ENCODE results near the gene TSPAN9. TPM values are rescaled to one million over a fixed set of nuclear protein-coding genes. Genes with fewer than 3 reads are reported as not detected.

Gene TSPAN9
- polyA plus RNA-seq, 3 donors: 0.15 to 0.34 (median 0.25) TPM

DNA sequence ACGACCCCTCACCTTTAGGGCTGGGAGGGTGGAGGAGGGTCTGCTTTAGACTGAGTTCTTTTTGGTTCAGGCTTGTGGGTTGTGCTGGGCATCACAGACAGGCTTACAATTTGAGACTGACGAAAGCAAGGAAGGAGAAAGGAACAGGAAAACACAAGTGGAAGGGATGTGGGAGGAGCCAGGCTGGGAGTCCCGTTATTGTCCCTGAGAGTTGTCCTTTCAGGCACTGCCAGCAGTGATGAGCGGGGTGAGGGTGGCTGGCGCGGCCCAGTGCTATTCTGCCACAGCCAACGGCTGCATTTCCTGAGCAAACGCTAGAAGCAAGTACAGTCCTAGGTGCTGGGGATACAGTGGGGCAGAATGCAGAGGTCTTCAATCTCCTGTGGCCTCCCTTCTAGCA, 29.2 kb upstream of the TSPAN9 start:
- Histone ChIP-seq H3K36me3 (replicated peaks in 1 of 2; ENCODE audit: control insufficient read depth in 1 of 2, insufficient read depth in 2 of 2, low read length in 2 of 2) (no peaks in the 10 kb centered on the region), H3K27me3 (ENCODE audit: control insufficient read depth in 2 of 2, insufficient read depth in 2 of 2, low read length in 2 of 2) (no peaks in the 10 kb centered on the region), H4K20me1 (ENCODE audit: insufficient read depth, low read length) (no peaks in the 10 kb centered on the region), H3K9ac (ENCODE audit: insufficient read depth, low read length, poor library complexity, severe bottlenecking) (no peak overlapping the region), H3K9me3 (replicated peaks in 1 of 2; ENCODE audit: control insufficient read depth in 1 of 2, insufficient read depth in 1 of 2, low read length in 2 of 2) (no peaks in the 10 kb centered on the region), H2AFZ (ENCODE audit: insufficient read depth, low read depth, low read length, poor library complexity, severe bottlenecking) (no peak overlapping the region), H3K27ac (ENCODE audit: low read depth in 1 of 2, low read length in 2 of 2) (no peak overlapping the region), H3K79me2 (ENCODE audit: insufficient read depth, low read length) (no peaks in the 10 kb centered on the region), H3K4me2 (replicated peaks; ENCODE audit: extremely low read depth, low read length, poor library complexity, severe bottlenecking) (no peak overlapping the region), H3K4me1 (ENCODE audit: control insufficient read depth in 1 of 2, insufficient read depth in 2 of 2, low read length in 2 of 2) (no peaks in the 10 kb centered on the region), H3K4me3 (replicated peaks in 1 of 3; ENCODE audit: low read depth in 2 of 3, low read length in 3 of 3) (no peak overlapping the region)
- peaks cover 9% of the 10 kb centered on the region for H3K4me1 Mint-ChIP-seq
- 61% methylated on average over 7 of the region's 8 CpGs for WGBS (ENCODE audit: insufficient coverage)
- no peak overlapping the region for H3K4me3 Mint-ChIP-seq
- no peak overlapping the region for H3K27ac Mint-ChIP-seq
- TF ChIP-seq, protein P1, sequence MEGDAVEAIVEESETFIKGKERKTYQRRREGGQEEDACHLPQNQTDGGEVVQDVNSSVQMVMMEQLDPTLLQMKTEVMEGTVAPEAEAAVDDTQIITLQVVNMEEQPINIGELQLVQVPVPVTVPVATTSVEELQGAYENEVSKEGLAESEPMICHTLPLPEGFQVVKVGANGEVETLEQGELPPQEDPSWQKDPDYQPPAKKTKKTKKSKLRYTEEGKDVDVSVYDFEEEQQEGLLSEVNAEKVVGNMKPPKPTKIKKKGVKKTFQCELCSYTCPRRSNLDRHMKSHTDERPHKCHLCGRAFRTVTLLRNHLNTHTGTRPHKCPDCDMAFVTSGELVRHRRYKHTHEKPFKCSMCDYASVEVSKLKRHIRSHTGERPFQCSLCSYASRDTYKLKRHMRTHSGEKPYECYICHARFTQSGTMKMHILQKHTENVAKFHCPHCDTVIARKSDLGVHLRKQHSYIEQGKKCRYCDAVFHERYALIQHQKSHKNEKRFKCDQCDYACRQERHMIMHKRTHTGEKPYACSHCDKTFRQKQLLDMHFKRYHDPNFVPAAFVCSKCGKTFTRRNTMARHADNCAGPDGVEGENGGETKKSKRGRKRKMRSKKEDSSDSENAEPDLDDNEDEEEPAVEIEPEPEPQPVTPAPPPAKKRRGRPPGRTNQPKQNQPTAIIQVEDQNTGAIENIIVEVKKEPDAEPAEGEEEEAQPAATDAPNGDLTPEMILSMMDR (IDR thresholded peaks at IDR 0.05): no peak
- intact Hi-C loops (cut with micrococcal nuclease): loop anchor here in 1 of 2 donors (10.0 kb wide), 1 partner anchor 193 kb away; the partner anchor contains the start of gene TEX52
- no peak for DNase-seq
- peaks cover 21 to 22% (median 22%) of the 10 kb centered on the region in 3 donors for H3K27me3 Mint-ChIP-seq (ENCODE audit: low read depth in 3 of 3)
- H3K36me3 Mint-ChIP-seq: no peaks in the 10 kb centered on the region
- H3K9me3 Mint-ChIP-seq: peaks cover 0 to 5% (median 0%) of the 10 kb centered on the region in 7 donors

DNA sequence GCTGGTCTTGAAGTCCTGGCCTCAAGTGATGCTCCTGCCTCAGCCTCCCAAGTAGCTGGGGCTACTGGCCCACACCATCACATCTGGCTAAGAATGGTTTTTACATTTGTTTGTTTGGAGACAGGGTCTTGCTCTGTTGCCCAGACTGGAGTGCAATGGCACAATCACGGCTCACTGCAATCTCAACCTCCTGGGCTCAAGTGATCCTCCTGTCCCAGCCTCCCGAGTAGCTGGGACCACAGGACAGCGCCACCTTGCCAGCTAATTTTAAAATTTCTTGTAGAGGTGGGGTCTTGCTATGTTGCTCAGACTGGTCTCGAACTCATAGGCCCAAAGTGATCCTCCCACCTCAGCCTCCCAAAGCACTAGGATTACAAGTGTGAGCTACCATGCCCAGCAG, 28.6 kb upstream of the TSPAN9 start:
- Histone ChIP-seq H3K27ac (ENCODE audit: low read depth in 1 of 2, low read length in 2 of 2) (no peak overlapping the region), H3K9ac (ENCODE audit: insufficient read depth, low read length, poor library complexity, severe bottlenecking) (no peak overlapping the region), H3K36me3 (replicated peaks in 1 of 2; ENCODE audit: control insufficient read depth in 1 of 2, insufficient read depth in 2 of 2, low read length in 2 of 2) (no peaks in the 10 kb centered on the region), H3K4me2 (replicated peaks; ENCODE audit: extremely low read depth, low read length, poor library complexity, severe bottlenecking) (no peak overlapping the region), H2AFZ (ENCODE audit: insufficient read depth, low read depth, low read length, poor library complexity, severe bottlenecking) (no peak overlapping the region), H3K27me3 (ENCODE audit: control insufficient read depth in 2 of 2, insufficient read depth in 2 of 2, low read length in 2 of 2) (no peaks in the 10 kb centered on the region), H3K79me2 (ENCODE audit: insufficient read depth, low read length) (no peaks in the 10 kb centered on the region), H3K4me3 (replicated peaks in 1 of 3; ENCODE audit: low read depth in 2 of 3, low read length in 3 of 3) (no peak overlapping the region), H3K9me3 (replicated peaks in 1 of 2; ENCODE audit: control insufficient read depth in 1 of 2, insufficient read depth in 1 of 2, low read length in 2 of 2) (no peaks in the 10 kb centered on the region), H4K20me1 (ENCODE audit: insufficient read depth, low read length) (no peaks in the 10 kb centered on the region), H3K4me1 (ENCODE audit: control insufficient read depth in 1 of 2, insufficient read depth in 2 of 2, low read length in 2 of 2) (no peaks in the 10 kb centered on the region)
- peaks cover 21 to 24% (median 22%) of the 10 kb centered on the region in 3 donors for H3K27me3 Mint-ChIP-seq (ENCODE audit: low read depth in 3 of 3)
- intact Hi-C loops (cut with micrococcal nuclease): loop anchor here in 1 of 2 donors (10.0 kb wide), 1 partner anchor 194 kb away; the partner anchor contains the start of gene TEX52
- TF ChIP-seq, protein P1 (IDR thresholded peaks at IDR 0.05): no peak
- no peak overlapping the region for H3K4me3 Mint-ChIP-seq
- peaks cover 9% of the 10 kb centered on the region for H3K4me1 Mint-ChIP-seq
- WGBS (ENCODE audit: insufficient coverage): 100% methylated on average over 1 of the region's 4 CpGs
- H3K9me3 Mint-ChIP-seq: peaks cover 0 to 5% (median 0%) of the 10 kb centered on the region in 7 donors
- no peaks in the 10 kb centered on the region for H3K36me3 Mint-ChIP-seq
- no peak for DNase-seq
- H3K27ac Mint-ChIP-seq: no peak overlapping the region
